ENCODE results near the gene MAST2.
"Not testable (repeated sequence)": the region's sequence is repeated elsewhere in the genome, so short reads cannot be mapped to it uniquely, and the experiment has no call there.

Gene MAST2

GRCh38 chr1:45932205-45932604, 128.8 kb downstream of the MAST2 start:
- DNase-seq (ENCODE audit: low read depth, low spot score): not testable (repeated sequence)

- DNase-seq (ENCODE audit: low read depth, low spot score): no peak
These were observed 131.5 kb downstream of the MAST2 start for GRCh38 chr1:45934947-45935346.

- no peak for DNase-seq (ENCODE audit: low read depth, low spot score)
These were observed 134.6 kb downstream of the MAST2 start for GRCh38 chr1:45938029-45938428.

- no peak for DNase-seq (ENCODE audit: low read depth, low spot score)
These were observed 139.0 kb downstream of the MAST2 start for GRCh38 chr1:45942411-45942810.

GRCh38 chr1:45943185-45943584, 139.8 kb downstream of the MAST2 start:
- DNase-seq (ENCODE audit: low read depth, low spot score): no peak

- DNase-seq (ENCODE audit: low read depth, low spot score): no peak
These were observed 142.0 kb downstream of the MAST2 start for GRCh38 chr1:45945426-45945825.

GRCh38 chr1:45949462-45949861, 146.1 kb downstream of the MAST2 start:
- DNase-seq (ENCODE audit: low read depth, low spot score): not testable (repeated sequence)

GRCh38 chr1:45952072-45952471, 148.7 kb downstream of the MAST2 start:
- no peak for DNase-seq (ENCODE audit: low read depth, low spot score)

- peak; percentile 66 for DNase-seq (ENCODE audit: low read depth, low spot score)
These were observed 150.8 kb downstream of the MAST2 start for GRCh38 chr1:45953934-45954847.

GRCh38 chr1:45957684-45958083, 154.3 kb downstream of the MAST2 start:
- no peak for DNase-seq (ENCODE audit: low read depth, low spot score)

GRCh38 chr1:45958317-45958716, 154.9 kb downstream of the MAST2 start:
- no peak for DNase-seq (ENCODE audit: low read depth, low spot score)

GRCh38 chr1:45960930-45961715, 157.7 kb downstream of the MAST2 start:
- DNase-seq (ENCODE audit: low read depth, low spot score): no peak

GRCh38 chr1:45961936-45962335, 158.5 kb downstream of the MAST2 start:
- DNase-seq (ENCODE audit: low read depth, low spot score): not testable (repeated sequence)

- DNase-seq (ENCODE audit: low read depth, low spot score): peak; percentile 28
These were observed 165.7 kb downstream of the MAST2 start for GRCh38 chr1:45968941-45969666.

GRCh38 chr1:45969866-45970265, 166.5 kb downstream of the MAST2 start:
- DNase-seq (ENCODE audit: low read depth, low spot score): no peak

GRCh38 chr1:45971335-45971734, 167.9 kb downstream of the MAST2 start:
- no peak for DNase-seq (ENCODE audit: low read depth, low spot score)

- no peak for DNase-seq (ENCODE audit: low read depth, low spot score)
These were observed 168.6 kb downstream of the MAST2 start for GRCh38 chr1:45971922-45972531.

- no peak for DNase-seq (ENCODE audit: low read depth, low spot score)
These were observed 169.2 kb downstream of the MAST2 start for GRCh38 chr1:45972621-45973020.

GRCh38 chr1:45973121-45973520, 169.7 kb downstream of the MAST2 start:
- DNase-seq (ENCODE audit: low read depth, low spot score): no peak

GRCh38 chr1:45974541-45975269, 171.3 kb downstream of the MAST2 start:
- no peak for DNase-seq (ENCODE audit: low read depth, low spot score)

GRCh38 chr1:45976623-45977022, 173.2 kb downstream of the MAST2 start:
- no peak for DNase-seq (ENCODE audit: low read depth, low spot score)

Measured in ELF-1 (cell line).